Mesenteric fat pad (tissue), 1 donor: ENCODE results near the gene SLC35F4. TPM values are rescaled to one million over a fixed set of nuclear protein-coding genes. Genes with fewer than 3 reads are reported as not detected.
"Not testable (repeated sequence)": the region's sequence is repeated elsewhere in the genome, so short reads cannot be mapped to it uniquely, and the experiment has no call there.

Experiments
- DNase-seq: peaks from one replicate; pipeline ENCODE4 v3.0.0-alpha.2; 2020; ENCODE audit warnings: low spot score
- long read RNA-seq: library from polyadenylated mRNA; unstranded; transcript quantifications from one replicate; pipeline ENCODE4 v2.0.0, GENCODE V29; 2020
- total RNA-seq: library from RNA; stranded (reverse); fragmentation: NEBNext Ultra II Directional; extraction: Animal tissue kit (Norgen Biotek cat#: 25700); gene quantifications from one replicate; pipeline ENCODE4 v1.2.1, GENCODE V29; 2021
- donor health status: DM: yes; HTN: yes; CAD: no.

Gene SLC35F4
- total RNA-seq: not detected
- long read RNA-seq: 0 reads

DNA sequence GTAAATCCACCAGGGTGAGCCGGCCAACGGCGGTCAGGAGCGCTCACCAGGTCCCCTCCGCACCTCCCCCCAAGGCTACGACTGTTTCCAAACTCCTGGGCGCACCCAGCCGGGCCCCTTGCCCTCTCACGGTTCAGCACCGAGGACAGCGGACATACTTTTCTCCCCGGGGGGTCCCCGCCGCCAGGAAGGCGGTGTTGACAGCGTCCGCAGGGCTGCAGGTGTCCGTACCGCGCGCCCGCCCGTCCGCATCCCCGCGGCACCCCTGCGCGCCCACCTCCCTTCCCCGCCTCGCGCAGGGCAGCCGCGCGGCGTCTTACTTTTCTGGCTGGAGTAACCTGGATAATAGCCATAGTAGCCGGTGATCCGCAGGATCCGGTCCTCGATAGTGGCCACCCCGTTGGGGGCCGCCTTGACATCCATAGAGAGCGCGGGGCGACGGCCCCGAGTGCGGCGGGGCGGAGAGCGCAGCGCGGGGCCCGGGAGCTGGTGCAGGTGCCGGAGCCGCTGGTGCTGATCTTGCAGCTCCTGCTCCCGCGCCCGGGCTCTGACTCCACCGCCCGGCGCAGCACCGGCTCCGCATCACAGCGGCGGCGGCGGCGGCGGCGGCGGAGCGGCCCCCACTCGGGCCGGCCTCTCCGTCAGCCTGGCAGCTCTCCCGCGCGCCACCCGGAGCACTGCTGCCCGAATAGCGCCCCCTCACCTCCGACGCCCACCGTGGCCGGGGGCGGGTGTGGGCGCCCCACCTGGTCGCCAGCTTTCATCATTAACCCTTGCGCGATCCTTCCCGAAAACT, at the start of gene SLC35F4:
TSS of gene SLC35F4 (minus strand) at position 690 of the 796 bp plus-strand sequence.
- DNase-seq: no peak

DNA sequence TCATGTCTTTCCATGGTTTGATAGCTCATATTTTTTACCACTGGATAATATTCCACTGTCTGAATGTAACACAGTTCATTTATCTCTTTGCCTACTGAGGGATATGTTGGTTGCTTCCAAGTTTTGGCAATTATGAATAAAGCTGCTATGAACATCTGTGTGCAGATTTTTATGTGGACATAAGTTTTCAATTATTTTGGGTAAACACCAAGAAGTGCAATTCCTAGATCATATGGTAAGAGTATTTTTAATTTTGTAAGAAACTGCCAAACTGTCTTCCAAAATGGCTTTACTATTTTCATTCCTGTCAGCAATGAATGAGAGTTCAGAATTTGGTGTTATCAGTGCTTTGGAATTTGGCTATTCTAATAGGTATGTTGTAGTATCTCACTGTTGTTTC, 43.7 kb upstream of the SLC35F4 start:
- no peak for DNase-seq

DNA sequence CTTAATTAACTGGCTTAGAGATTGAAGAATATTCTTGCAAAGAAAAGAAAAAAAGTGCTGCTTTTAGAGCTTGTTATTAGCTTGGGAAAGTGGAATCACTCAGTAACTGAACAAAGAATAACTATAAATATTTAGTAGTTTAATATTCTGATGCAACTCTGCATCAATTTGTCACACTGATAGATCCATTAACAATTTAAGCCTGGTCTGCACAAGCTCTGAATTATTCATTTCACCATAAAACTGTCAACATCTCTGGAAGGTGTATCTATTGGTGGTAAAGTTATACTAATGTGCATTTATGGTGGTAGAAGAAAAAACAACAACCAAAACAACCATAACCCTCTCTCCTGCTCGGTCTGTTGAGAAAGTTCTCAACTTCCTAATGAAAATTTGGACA, 38.1 kb upstream of the SLC35F4 start:
- DNase-seq: no peak

DNA sequence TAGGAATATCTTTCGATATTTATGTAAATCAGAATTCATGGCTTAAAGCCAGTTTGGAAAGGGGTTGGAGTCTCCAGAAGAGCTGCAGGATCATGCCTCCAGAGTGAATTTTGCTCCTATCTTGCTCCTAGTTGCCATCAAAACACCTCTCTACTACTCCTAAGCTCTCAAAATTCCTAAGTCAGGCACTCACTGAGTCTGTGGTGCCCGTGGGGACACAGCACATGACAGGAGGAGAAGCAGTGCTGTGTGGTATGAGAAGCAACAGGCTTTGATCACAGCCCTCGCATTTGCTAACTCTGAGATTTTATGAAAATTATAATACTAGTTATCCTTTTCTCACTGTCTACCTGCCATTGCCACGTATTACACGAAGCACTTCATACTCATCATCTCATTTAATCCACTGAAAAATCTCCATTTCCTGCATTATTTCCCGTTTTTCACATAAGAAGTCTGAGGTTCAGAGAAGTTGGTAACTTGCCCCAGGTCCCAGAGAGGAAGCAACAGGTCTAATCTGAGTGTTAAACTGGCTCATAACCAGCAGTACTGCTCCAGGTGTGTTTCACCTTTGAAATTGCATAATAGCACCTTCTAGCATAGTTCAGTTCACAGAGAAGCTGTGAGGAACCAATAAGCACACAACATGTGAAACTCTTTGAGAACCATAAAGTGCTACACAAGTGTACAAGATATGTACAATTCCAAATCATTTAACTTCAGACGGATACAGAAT, 33.1 kb upstream of the SLC35F4 start:
- DNase-seq: no peak

DNA sequence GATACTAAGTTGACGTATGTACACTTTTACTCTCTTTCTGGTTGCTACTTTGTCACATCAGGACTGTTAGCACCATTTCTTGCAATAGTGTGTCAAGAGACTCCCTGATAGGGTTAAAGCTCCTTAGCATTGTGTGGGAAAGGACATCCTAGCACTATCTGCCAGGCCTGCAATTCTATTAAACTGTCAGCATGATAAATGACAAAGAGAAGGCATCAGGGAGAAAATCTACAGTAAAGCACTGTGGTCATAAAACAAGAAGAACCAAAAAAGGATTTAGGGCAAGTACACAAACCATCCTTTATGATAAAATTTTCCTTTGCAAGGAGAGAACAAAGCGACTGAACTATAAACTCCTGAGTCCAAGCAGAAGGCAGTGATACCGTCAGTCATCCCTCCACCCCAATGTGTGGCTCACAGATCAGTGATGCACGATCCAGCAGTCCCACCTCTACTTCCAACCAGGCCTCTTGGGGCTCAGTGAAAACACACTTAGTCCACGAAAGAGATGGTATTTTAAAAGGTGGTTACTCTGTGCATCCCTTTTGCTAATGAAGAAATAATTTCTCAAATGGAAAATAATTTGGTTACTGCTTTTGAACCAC, 31.4 kb upstream of the SLC35F4 start:
- DNase-seq: no peak

DNA sequence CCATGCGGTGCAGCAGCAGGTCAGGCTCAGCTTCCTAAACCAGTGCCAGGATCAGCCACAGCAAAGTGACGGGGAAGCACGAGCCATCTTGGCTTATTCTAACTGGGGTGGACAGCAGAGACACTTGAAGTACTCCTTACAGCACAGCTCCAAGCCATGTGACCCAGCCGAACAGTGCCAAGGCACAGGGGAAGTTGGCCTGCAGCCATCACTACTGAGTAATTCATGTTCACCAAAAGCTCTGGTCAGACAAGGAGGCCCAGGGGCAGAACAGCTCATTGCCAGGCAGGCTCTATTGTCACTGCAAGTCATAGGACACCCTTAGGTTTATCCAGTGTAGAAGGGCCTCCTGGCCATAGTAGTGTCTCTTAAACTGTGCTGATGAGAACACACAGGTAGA, 23.4 kb upstream of the SLC35F4 start:
- no peak for DNase-seq

DNA sequence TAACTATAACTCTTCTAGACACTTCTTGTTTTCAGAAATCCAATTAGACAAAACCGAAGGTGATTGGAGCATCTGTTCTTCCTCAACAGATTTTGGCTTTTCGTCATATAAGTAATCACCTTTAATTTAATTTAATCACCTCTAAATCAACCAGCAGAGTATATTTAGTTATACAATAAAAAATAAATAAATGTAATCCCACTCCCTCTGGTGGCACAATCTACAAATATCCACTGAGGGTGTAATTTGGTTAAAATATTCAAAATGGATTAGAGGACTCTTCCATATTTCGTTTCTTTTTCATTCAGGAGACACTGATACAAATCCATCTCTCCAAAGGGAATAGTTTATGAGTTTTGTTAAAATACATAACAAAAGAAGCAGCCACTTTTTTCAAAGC, 18.3 kb upstream of the SLC35F4 start:
- no peak for DNase-seq

DNA sequence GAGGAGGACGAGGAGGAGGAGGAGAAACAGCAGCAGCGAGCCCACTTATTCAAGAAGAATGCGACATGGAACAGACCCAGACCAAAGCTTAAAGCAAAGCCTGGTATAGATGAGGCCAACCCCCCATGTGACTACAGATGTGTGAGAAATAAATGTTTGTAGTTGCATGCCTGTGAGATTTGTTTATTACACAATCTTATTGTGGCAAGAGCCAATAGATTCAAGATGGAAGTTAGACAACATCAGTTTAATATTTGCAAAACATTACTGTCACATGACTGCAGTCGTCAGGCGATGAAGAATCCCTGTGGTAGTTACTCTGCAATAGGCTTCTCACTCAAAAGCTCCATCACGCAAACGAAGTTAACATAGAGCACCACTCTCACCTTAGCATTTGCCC, 17.2 kb upstream of the SLC35F4 start:
- no peak for DNase-seq

DNA sequence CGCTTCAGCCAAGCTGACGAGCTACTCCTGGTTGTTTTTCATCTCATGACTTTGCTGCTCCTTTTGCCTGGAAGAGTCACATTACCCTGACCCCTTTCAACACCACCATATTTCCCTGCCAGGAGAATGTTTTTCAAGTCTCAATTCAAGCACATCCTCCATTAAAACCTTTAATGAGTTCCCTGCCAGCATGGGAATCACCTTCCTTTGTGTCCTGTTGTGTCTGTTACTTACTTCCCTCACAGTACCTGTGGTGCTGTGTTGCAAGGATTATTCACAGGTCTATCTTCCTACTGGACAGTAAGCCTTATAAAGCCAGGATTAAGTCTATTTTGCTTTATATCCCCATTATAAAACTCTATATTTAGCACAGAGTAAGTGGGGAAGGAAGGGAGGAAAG, 13.6 kb upstream of the SLC35F4 start:
- DNase-seq: no peak

DNA sequence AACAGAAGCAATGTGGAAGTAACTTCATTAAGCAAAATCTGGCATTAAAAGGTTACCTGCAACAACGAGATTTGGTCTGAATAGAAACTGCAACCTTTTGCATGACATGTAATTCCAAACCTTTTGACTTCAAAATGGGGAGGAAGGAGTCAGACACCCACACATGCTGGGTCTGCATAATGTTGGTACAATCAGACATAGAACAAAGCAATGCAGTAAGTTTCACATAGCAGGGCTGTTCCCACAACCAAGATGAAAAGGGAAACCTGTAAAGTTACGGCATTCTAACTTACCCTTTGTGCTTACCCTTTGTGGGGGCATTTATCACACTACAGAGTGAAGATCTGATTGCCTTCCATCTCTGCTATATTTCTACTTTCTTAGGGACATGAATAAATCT, 10.1 kb upstream of the SLC35F4 start:
- no peak for DNase-seq

DNA sequence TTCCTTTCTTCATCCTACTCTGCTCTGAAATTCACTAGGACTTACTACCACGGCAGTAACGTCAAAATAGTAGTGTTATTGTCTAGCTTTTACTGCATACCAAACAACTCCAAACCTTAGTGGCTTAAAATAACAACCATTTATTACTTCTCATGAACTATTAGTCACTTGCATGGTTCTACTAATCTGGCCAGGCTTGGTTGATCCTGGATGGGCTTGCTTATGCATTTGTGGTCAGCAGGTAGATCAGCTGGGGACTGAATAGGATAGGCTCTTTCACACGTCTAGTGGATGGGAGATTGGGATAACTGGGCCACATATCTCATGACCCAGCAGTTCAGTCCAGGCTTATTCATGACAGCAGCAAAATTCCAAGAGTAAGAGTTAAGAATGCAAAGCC, 9.4 kb upstream of the SLC35F4 start:
- no peak for DNase-seq

DNA sequence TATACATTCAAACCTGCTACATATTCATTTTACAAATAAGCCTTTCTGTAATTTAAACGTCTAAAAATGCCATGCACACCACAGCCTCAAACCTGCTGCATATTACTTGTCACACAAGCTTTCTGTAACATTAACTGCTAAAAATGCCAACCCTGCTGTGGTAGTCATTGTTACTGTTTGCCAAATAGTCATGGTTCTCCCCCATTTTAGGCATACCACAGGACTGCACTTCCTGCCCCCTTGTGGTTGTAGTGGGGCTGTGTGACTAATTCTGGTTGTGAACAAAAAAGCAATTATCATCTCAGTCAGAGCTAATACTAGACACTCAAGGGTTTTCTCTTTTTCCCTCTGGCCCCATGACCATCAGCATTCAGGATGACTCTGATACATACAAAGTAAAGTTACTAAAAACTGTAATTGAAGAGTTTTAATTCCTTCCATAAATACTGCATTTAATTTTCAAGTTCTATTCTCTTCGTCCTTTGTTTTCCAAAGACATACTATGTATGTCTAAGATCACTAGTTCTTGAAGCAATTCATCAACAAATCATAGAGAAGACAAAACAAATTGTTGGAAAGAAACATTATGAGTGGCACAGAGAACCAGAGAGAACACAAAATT, 5.7 kb upstream of the SLC35F4 start:
- no peak for DNase-seq

DNA sequence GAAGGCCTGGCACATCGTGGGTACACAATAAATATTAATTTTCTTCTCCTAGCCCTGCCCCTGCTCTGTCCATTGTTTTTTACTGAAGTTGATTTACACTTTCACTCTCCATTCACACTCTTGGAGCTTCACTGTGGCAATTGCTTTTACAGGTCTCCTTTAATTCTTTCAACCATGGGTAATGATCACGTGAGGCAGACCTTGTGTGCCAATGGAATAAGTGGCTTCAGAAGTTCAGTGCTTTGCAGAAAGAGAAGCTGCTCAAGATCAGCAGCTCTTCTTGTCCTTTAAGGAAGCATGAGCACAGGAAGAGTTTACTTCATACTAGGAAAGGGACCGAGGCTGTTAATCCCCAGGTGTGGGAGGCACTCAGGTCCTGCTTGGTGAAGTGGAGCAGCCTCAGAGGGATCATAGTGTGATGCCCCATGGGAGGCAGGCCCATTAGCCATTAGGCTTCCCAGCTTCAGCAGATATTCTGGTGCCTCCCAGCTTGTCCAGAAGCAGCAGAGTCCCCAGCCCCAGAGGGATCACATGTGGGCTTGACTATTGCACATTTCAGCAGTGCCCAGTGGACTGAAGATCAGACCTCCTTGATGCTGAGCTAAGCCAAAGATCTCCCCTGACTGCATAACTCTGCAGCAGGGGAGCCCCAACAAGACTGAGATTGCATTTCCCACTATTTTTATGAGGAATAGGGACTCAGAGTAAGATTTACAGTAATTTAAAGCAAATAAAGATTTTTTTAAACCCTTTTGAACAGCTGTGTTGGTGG, 5.0 kb upstream of the SLC35F4 start:
- DNase-seq: no peak

DNA sequence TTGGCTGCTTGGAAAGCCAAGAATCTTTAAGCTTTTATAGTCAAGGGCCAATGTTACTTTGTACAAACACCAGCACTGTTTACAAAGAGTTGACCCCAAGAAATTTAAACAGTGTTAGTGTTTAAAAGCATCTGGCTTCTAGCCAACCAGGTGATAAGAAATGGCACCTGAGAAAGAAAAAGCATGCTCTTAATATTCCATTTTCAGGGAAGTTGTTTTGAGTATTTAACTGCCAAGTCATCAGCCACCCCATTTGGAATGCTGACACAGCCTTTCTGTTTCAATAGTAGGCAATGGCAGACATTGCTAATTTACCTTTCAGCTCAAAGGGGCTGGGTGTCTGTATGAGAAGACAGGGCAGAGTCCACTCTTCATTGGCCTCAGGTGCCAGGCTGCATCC, 3.7 kb upstream of the SLC35F4 start:
- no peak for DNase-seq

DNA sequence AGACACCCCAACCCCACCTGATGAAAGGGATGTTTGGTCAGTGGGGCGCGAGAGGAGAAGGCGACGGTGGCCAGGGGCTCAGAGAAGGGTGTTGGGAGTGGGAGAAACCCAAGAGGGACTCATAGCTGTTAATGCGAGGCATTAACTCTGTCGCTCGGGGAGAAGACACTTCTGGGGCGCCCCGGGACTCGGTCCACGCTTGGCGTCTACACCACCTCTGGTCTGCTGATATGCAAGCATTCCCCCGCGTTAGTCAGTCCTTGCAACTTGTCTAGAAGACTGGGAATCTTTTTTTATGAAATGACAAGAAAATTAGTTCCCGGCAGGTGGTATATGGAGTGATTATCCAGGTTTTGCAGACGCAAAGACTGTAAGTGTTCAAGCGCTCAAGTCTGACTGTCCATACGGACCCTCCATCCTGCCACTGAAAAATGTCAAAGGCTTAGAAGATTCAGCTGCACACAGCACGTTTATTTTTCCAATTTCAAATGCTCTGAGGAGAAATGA, 360 bp upstream of the SLC35F4 start:
- DNase-seq: no peak

DNA sequence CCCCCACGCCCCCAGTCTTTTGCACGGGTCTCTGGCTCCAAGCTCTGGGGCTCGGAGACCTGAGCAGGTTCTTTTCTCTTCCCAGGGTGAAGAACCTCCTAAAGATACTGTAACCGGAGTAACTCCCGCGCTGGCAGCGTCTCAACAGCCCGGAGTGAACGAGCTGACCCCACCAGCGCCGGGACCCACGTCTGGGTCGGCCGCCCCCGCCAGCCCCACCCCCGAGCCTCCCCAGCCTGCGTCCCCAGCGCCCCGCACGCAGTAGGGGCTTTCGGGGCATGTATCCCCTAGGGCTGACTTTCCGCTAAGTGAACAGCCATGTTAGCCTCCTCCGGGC, 858 bp downstream of the SLC35F4 start:
- DNase-seq: no peak

DNA sequence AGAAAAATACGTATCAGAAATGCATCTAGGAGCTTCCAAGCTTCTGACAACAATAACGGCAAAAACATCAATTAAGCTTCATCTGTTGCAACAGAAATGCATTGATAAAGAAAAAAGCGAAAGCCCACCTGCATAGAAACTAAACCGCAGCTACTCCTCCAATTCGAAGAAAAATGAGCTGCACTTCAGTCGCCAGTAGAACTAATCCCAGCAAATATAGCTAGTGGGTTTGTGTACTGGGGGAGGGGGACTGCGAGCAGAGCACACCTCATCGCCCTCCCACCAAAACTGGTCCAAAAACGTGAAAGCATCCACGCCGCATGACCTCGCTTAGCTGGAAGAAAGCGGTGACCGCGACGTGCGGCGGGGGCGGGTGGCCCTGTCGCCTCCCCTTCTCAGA, 1.2 kb downstream of the SLC35F4 start:
- DNase-seq: no peak

DNA sequence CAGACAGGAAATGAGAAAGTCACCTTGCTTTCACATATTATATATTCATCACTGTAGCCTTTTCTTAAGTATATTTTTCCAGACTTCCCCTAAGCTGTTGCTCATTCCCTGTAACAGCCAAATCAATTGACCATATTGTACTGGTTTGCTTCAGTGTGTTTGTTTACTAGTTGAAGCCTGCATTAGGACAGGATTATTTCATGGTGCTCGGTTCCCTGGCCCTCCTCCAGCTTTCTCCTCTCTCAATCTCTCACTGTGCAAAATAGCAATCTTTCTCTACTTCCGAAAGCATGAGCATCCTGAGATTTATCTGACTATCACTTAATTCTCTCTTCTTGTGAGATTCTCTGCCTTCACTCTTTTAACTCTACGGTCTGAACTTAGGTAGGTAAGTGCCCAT, 2.4 kb downstream of the SLC35F4 start:
- DNase-seq: no peak

DNA sequence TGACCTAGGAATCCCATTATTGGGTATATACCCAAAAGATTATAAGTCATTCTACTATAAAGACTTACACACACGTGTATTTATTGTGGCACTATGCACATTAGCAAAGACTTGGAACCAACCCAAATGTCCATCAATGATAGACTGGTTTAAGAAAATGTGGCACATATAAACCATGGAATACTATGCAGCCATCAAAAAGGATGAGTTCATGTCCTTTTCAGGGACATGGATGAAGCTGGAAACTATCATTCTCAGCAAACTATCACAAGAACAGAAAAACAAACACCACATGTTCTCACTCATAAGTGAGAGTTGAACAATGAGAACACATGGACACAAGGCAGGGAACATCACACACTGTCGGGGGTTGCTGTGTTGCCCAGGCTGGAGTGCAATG, 10.2 kb downstream of the SLC35F4 start:
- DNase-seq: not testable (repeated sequence)

DNA sequence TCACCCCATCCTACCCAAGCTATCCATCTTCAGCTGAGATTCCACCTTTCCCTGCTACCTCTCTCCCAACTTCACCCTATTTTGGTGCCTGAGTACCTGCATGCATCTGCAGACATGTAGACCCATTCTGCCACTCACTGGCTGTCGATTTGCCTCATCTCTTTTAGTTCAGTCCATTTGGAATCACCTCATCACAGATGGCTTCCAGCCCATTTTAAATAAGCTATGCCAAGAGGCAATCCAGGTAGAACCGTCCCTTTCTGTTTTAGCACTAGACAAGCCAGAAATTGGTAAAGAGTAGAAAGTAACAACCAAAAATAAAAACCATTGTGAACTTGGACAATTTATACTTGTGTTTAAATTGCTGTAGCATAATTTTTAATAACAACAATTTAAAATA, 11.3 kb downstream of the SLC35F4 start:
- DNase-seq: no peak

DNA sequence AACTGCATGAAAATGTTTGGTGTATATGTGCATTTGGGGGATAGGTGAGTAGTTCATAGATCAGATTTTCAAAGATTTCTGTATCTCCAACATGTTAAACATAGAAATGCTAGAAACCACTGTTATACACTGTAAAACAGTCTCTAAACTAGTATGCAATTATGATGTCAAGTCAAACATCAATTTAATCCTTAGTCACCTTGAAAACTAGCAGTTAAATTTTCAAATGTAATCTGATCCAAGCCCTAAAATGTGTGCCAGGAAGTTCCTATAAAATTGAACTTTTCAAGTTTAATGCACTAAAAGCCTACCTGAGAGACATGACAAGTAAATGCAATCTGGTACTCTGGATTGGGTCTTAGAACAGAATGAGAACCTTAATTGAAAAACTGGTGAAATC, 14.5 kb downstream of the SLC35F4 start:
- no peak for DNase-seq
